Gastrocnemius medialis (tissue), 4 donors: ENCODE measurements around the gene RNF31. TPM values are rescaled to one million over a fixed set of nuclear protein-coding genes. Genes with fewer than 3 reads are reported as not detected.

Experiments
- ATAC-seq, 2 donors: fragments of 150-250 bp; one replicate each; pipeline ENCODE4 v1.9.1; 2016
- DNase-seq, 2 donors: peaks; one replicate each; pipeline ENCODE4 v3.0.0-alpha.2; 2019
- H3K27ac ChIP-seq, 4 donors: fragments of 200-600 bp; sonication (generic); 1 replicate in 1 of 4; 2 replicates in 3 of 4; pipeline ENCODE4 v1.5.1; 2016 to 2018; ENCODE audit warnings: mild to moderate bottlenecking in 2 of 4, moderate library complexity in 1 of 4
- H3K27me3 ChIP-seq, 3 donors: fragments of 200-600 bp; sonication (generic) in 2 of 3; 1 replicate in 1 of 3; 2 replicates in 2 of 3; pipeline versions ENCODE4 v1.5.1 to v1.6.0; 2016 to 2019; ENCODE audit warnings: mild to moderate bottlenecking in 1 of 3, moderate library complexity in 1 of 3
- H3K36me3 ChIP-seq, 2 donors: fragments of 200-600 bp; sonication (generic) in 1 of 2; one replicate each; pipeline ENCODE4 v1.5.1; 2017 to 2018
- H3K4me1 ChIP-seq, 2 donors: fragments of 200-600 bp; sonication (generic) in 1 of 2; one replicate each; pipeline ENCODE4 v1.5.1; 2016 to 2017; ENCODE audit warnings: mild to moderate bottlenecking in 2 of 2
- H3K4me3 ChIP-seq, 4 donors: fragments of 200-600 bp; sonication (generic) in 3 of 4; 1 replicate in 1 of 4; 2 replicates in 3 of 4; pipeline ENCODE4 v1.5.1; 2016 to 2019; ENCODE audit warnings: mild to moderate bottlenecking in 2 of 4
- H3K9me3 ChIP-seq, 3 donors: fragments of 200-600 bp; sonication (generic) in 2 of 3; 1 replicate in 1 of 3; 2 replicates in 2 of 3; pipeline ENCODE4 v1.5.1; 2016 to 2019
- CTCF ChIP-seq, 5 experiments: fragments of 450-650 bp in 3 of 5; fragments of 200-600 bp in 2 of 5; sonication (generic) in 2 of 5; IDR thresholded peaks in 4 of 5; conservative IDR thresholded peaks in 1 of 5; 1 replicate in 4 of 5; 2 replicates in 1 of 5; pipeline ENCODE4 v1.5.1; 2016 to 2019; ENCODE audit warnings: antibody characterized with exemption in 5 of 5, mild to moderate bottlenecking in 3 of 5, moderate library complexity in 3 of 5
- POLR2A ChIP-seq, 2 donors: fragments of 450-650 bp; IDR thresholded peaks; one replicate each; pipeline ENCODE4 v1.6.1; 2017; ENCODE audit warnings: antibody characterized with exemption in 2 of 2, mild to moderate bottlenecking in 2 of 2, moderate library complexity in 2 of 2
- in situ Hi-C, 4 donors: fragments of 200-750 bp; cut with MboI; loops; one replicate each; pipeline versions ENCODE4 v1.15.0 to v1.8.0; 2017; ENCODE audit warnings: low sequenced_read_pairs in 4 of 4
- intact Hi-C: fragments of 100-400 bp; cut with DNase I; formaldehyde crosslinking; loops from one replicate; pipeline ENCODE4 v1.15.1; 2023; ENCODE audit warnings: low total_unique reads
- total RNA-seq, 4 donors: library from RNA; depleted of rRNA; stranded (reverse); fragments of >200 nt; gene quantifications; one replicate each; pipeline versions ENCODE4 v1.1.0 to v1.2.3, GENCODE V29; 2016

Gene RNF31
- total RNA-seq, 4 donors from 2014 or later: 63.3 to 140 (median 82.4) TPM

- in situ Hi-C loops: loop anchor here in 1 of 4 donors (25.0 kb wide), 1 partner anchor 836 kb away; the partner anchor contains the start of genes BCL2L2, PABPN1 and PPP1R3E
- intact Hi-C loops: loop anchor here (1.0 to 2.0 kb wide), 4 partner anchors 13 to 85 kb away; partner anchors contain the start of genes DCAF11, GMPR2, IPO4 and IRF9
- Histone ChIP-seq H3K4me1 (peaks cover 18 to 19% of the 10 kb centered on the region in 2 donors), H3K36me3 (peaks cover 0 to 54% of the 10 kb centered on the region in 2 donors), H3K9me3 (no peaks in the 10 kb centered on the region), H3K27me3 (no peaks in the 10 kb centered on the region), H3K4me3 (peak overlapping the region; percentile 72 to 92 (median 84)), H3K27ac (peak overlapping the region; percentile 92 to 97 (median 92))
- no peak for DNase-seq
- TF ChIP-seq POLR2A (IDR thresholded peaks at IDR 0.05) (no peak), CTCF (IDR thresholded peaks at IDR 0.05 in 4 of 5, conservative IDR thresholded peaks at IDR 0.05 in 1 of 5) (no peak)
- peak; percentile 0 for ATAC-seq
These were observed 597 bp downstream of the RNF31 start for GRCh38 chr14:24147761-24148428.

- Histone ChIP-seq H3K4me1 (peaks cover 18 to 19% of the 10 kb centered on the region in 2 donors), H3K36me3 (peaks cover 0 to 53% of the 10 kb centered on the region in 2 donors), H3K27me3 (no peaks in the 10 kb centered on the region), H3K27ac (no peak overlapping the region), H3K4me3 (no peak overlapping the region), H3K9me3 (no peaks in the 10 kb centered on the region)
- no peak for TF ChIP-seq CTCF (IDR thresholded peaks at IDR 0.05 in 4 of 5, conservative IDR thresholded peaks at IDR 0.05 in 1 of 5)
- TF ChIP-seq POLR2A (IDR thresholded peaks at IDR 0.05): no peak
- intact Hi-C loops: no loop called here
- DNase-seq: no peak
- in situ Hi-C loops: loop anchor here in 1 of 4 donors (25.0 kb wide), 1 partner anchor 837 kb away; the partner anchor contains the start of genes BCL2L2, PABPN1 and PPP1R3E
- no peak for ATAC-seq
These were observed 2.1 kb downstream of the RNF31 start for GRCh38 chr14:24149302-24149969.

- H3K27ac ChIP-seq: no peak overlapping the region
- intact Hi-C loops: no loop called here
- peaks cover 18 to 19% of the 10 kb centered on the region in 2 donors for H3K4me1 ChIP-seq
- peaks cover 0 to 59% of the 10 kb centered on the region in 2 donors for H3K36me3 ChIP-seq
- in situ Hi-C loops: no loop called here
- no peak overlapping the region for H3K4me3 ChIP-seq
- H3K9me3 ChIP-seq: no peaks in the 10 kb centered on the region
- no peak for TF ChIP-seq CTCF (IDR thresholded peaks at IDR 0.05 in 4 of 5, conservative IDR thresholded peaks at IDR 0.05 in 1 of 5)
- TF ChIP-seq POLR2A (IDR thresholded peaks at IDR 0.05): no peak
- DNase-seq (no peak), ATAC-seq (no peak)
- H3K27me3 ChIP-seq: no peaks in the 10 kb centered on the region
These were observed 2.8 kb downstream of the RNF31 start for GRCh38 chr14:24150061-24150460.

GRCh38 chr14:24150567-24150966, 3.3 kb downstream of the RNF31 start:
- TF ChIP-seq CTCF (IDR thresholded peaks at IDR 0.05 in 4 of 5, conservative IDR thresholded peaks at IDR 0.05 in 1 of 5) (no peak), POLR2A (IDR thresholded peaks at IDR 0.05) (no peak)
- no peaks in the 10 kb centered on the region for H3K27me3 ChIP-seq
- ATAC-seq (no peak), DNase-seq (no peak)
- in situ Hi-C loops: no loop called here
- H3K4me1 ChIP-seq: peaks cover 14 to 17% of the 10 kb centered on the region in 2 donors
- H3K36me3 ChIP-seq: peaks cover 0 to 64% of the 10 kb centered on the region in 2 donors
- H3K9me3 ChIP-seq: no peaks in the 10 kb centered on the region
- intact Hi-C loops: no loop called here
- no peak overlapping the region for H3K27ac ChIP-seq
- H3K4me3 ChIP-seq: no peak overlapping the region
